NCI-H1417 treated with DMSO at 0.1 percent for 48 hours (cell line): Measurements from ENCODE around the gene ADAMTSL2.

Experiments
- DNase-seq: peaks from one replicate; lab custom pipeline; 2025; lab: John Stamatoyannopoulos, UW

ADAMTSL2 gene

GRCh38 chr9:133499892-133500270, 34.6 kb upstream of the ADAMTSL2 start:
- no peak for DNase-seq

- DNase-seq: no peak
Observed at GRCh38 chr9:133502112-133502511, 32.4 kb upstream of the ADAMTSL2 start.

- DNase-seq: no peak
Observed at GRCh38 chr9:133505186-133505830, 29.2 kb upstream of the ADAMTSL2 start.

- no peak for DNase-seq
Observed at GRCh38 chr9:133505901-133506652, 28.4 kb upstream of the ADAMTSL2 start.

- no peak for DNase-seq
Observed at GRCh38 chr9:133506653-133507038, 27.9 kb upstream of the ADAMTSL2 start.

GRCh38 chr9:133507246-133507965, 27.1 kb upstream of the ADAMTSL2 start:
- no peak for DNase-seq

- no peak for DNase-seq
Observed at GRCh38 chr9:133508046-133508445, 26.5 kb upstream of the ADAMTSL2 start.

- peak; percentile 96 for DNase-seq
Observed at GRCh38 chr9:133509179-133510083, 25.1 kb upstream of the ADAMTSL2 start.

- DNase-seq: no peak
Observed at GRCh38 chr9:133510926-133511505, 23.5 kb upstream of the ADAMTSL2 start.

- DNase-seq: no peak
Observed at GRCh38 chr9:133511607-133512006, 22.9 kb upstream of the ADAMTSL2 start.

- no peak for DNase-seq
Observed at GRCh38 chr9:133512253-133513213, 22.0 kb upstream of the ADAMTSL2 start.

- DNase-seq: no peak
Observed at GRCh38 chr9:133513214-133514100, 21.0 kb upstream of the ADAMTSL2 start.

- no peak for DNase-seq
Observed at GRCh38 chr9:133514460-133515239, 19.9 kb upstream of the ADAMTSL2 start.

GRCh38 chr9:133515240-133515610, 19.3 kb upstream of the ADAMTSL2 start:
- DNase-seq: no peak

GRCh38 chr9:133515615-133516255, 18.8 kb upstream of the ADAMTSL2 start:
- no peak for DNase-seq

- no peak for DNase-seq
Observed at GRCh38 chr9:133516256-133516960, 18.1 kb upstream of the ADAMTSL2 start.

GRCh38 chr9:133516961-133517350, 17.5 kb upstream of the ADAMTSL2 start:
- DNase-seq: no peak

GRCh38 chr9:133517711-133518110, 16.8 kb upstream of the ADAMTSL2 start:
- DNase-seq: no peak
